T-helper 1 cell treated with Interleukin-12 subunit alpha and Interleukin-12 subunit beta and Interleukin-4 antibody, amounts not matched to agents 30 μg/mL and 1 μg/mL, for 36 hours (primary cell): ENCODE measurements around the gene NFKBIE.

Experiments
- H3K27ac Mint-ChIP-seq: one replicate; pipeline ENCODE4 v1.8.0; 2021; ENCODE audit warnings: mild to moderate bottlenecking, mixed read lengths
- H3K27me3 Mint-ChIP-seq: one replicate; pipeline ENCODE4 v1.8.0; 2021; ENCODE audit warnings: low read depth, mixed read lengths
- H3K36me3 Mint-ChIP-seq: one replicate; pipeline ENCODE4 v1.8.0; 2021; ENCODE audit warnings: low read depth, mixed read lengths
- H3K4me1 Mint-ChIP-seq: one replicate; pipeline ENCODE4 v1.8.0; 2021; ENCODE audit warnings: low read depth, mixed read lengths
- H3K4me3 Mint-ChIP-seq: one replicate; pipeline ENCODE4 v1.8.0; 2021; ENCODE audit warnings: mild to moderate bottlenecking, moderate library complexity, mixed read lengths
- H3K9me3 Mint-ChIP-seq: one replicate; pipeline ENCODE4 v1.8.0; 2021; ENCODE audit warnings: mixed read lengths

NFKBIE gene

GRCh38 chr6:44260451-44261297, 4.7 kb downstream of the NFKBIE start:
- H3K27me3 Mint-ChIP-seq, result no peaks in the 10 kb centered on the region
- peaks cover 61% of the 10 kb centered on the region for H3K36me3 Mint-ChIP-seq
- H3K9me3 Mint-ChIP-seq, result no peaks in the 10 kb centered on the region
- peak overlapping the region; percentile 60 for H3K27ac Mint-ChIP-seq
- H3K4me1 Mint-ChIP-seq, result peaks cover 52% of the 10 kb centered on the region
- no peak overlapping the region for H3K4me3 Mint-ChIP-seq

GRCh38 chr6:44260011-44260410, 5.3 kb downstream of the NFKBIE start:
- Mint-ChIP-seq H3K36me3 (peaks cover 66% of the 10 kb centered on the region), H3K4me1 (peaks cover 55% of the 10 kb centered on the region), H3K4me3 (no peak overlapping the region), H3K9me3 (no peaks in the 10 kb centered on the region), H3K27ac (peak overlapping the region; percentile 17), H3K27me3 (no peaks in the 10 kb centered on the region)

DNA sequence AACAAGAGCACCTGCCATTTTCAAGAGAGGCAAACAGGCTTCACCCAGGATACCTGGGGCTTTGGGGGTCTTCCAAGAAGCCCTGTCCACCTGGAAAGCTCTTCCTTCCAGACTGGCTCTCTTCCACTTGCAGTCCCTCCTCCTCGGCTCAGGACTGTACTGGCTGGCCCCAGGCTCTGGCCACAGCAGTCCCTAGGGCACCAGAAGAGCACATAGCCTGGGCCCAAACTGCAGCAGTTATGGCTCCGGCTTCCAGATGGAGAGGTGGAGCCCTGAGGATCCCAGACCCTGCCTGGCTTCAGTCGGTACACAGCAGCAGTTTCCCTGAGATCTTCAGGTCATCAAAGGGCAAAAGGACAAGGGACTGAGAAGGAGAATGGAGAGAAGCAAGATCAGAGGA, 6.4 kb downstream of the NFKBIE start:
- Mint-ChIP-seq H3K36me3 (peaks cover 65% of the 10 kb centered on the region), H3K9me3 (no peaks in the 10 kb centered on the region), H3K27me3 (no peaks in the 10 kb centered on the region), H3K4me1 (peaks cover 56% of the 10 kb centered on the region), H3K27ac (peak overlapping the region; percentile 86), H3K4me3 (peak overlapping the region; percentile 81)

- Mint-ChIP-seq H3K27me3 (no peaks in the 10 kb centered on the region), H3K27ac (peak overlapping the region; percentile 86), H3K36me3 (peaks cover 67% of the 10 kb centered on the region), H3K4me1 (peaks cover 56% of the 10 kb centered on the region), H3K4me3 (peak overlapping the region; percentile 81), H3K9me3 (no peaks in the 10 kb centered on the region)
These were observed 7.0 kb downstream of the NFKBIE start for GRCh38 chr6:44258325-44258863.

DNA sequence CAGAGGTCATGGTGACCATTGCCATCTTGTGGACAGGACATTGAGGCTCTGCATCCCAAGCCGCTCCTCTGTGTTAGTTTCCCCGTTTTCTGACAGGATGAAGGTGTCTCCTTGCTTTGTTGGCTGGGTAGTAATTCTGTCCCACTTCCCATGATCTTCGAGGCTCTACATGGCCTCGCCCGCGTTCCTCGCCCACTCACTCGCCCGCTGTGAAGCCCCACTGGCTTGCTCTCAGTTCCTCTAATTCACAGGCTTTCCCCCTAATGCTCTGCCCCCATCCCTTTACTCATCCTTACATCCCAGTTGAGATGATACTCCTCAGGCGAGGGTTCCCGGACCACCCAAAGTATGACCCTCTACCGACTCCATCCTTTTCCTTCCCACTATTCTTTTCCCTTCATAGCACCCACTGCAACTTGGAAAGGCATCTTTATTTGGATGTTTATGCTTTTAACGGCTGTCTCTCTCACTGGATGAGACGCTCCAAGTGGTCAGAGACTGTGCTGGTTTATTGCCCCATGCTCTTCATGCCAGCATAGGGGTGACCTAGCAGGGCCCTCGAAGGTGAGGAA, 7.5 kb downstream of the NFKBIE start:
- Mint-ChIP-seq H3K4me3 (peak overlapping the region; percentile 81), H3K36me3 (peaks cover 67% of the 10 kb centered on the region), H3K27ac (peak overlapping the region; percentile 86), H3K9me3 (no peaks in the 10 kb centered on the region), H3K27me3 (no peaks in the 10 kb centered on the region), H3K4me1 (peaks cover 55% of the 10 kb centered on the region)

- H3K36me3 Mint-ChIP-seq, result peaks cover 68% of the 10 kb centered on the region
- no peaks in the 10 kb centered on the region for H3K27me3 Mint-ChIP-seq
- no peaks in the 10 kb centered on the region for H3K9me3 Mint-ChIP-seq
- peak within 1 kb of the TSS; percentile 87 for H3K4me3 Mint-ChIP-seq
- H3K27ac Mint-ChIP-seq, result peak within 1 kb of the TSS; percentile 86
- H3K4me1 Mint-ChIP-seq, result peaks cover 51% of the 10 kb centered on the region
These were observed 8.2 kb downstream of the NFKBIE start, which contains the start of gene SLC35B2 for GRCh38 chr6:44257025-44257752. SLC35B2 (minus strand) TSS chr6:44257528; CDS start chr6:44257410, 118 bp downstream.

DNA sequence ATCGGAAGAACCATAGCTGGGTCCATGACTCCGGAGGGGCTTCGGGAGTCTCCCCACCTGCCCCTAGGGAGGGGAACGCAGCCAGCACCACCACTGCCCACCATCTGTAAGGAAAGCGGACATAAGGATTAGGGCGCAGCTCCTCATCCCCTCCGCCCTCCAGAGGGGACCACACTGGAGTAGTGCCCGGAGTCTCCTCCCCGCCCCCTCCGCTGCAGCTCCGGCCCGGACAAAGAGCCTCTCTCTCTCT, 8.7 kb downstream of the NFKBIE start:
- H3K4me1 Mint-ChIP-seq, result peaks cover 52% of the 10 kb centered on the region
- H3K36me3 Mint-ChIP-seq, result peaks cover 70% of the 10 kb centered on the region
- H3K27me3 Mint-ChIP-seq, result no peaks in the 10 kb centered on the region
- H3K4me3 Mint-ChIP-seq, result peak overlapping the region; percentile 87
- H3K27ac Mint-ChIP-seq, result peak overlapping the region; percentile 80
- H3K9me3 Mint-ChIP-seq, result no peaks in the 10 kb centered on the region

GRCh38 chr6:44255871-44256774, 9.2 kb downstream of the NFKBIE start:
- Mint-ChIP-seq H3K4me1 (peaks cover 53% of the 10 kb centered on the region), H3K27ac (peak overlapping the region; percentile 80), H3K36me3 (peaks cover 72% of the 10 kb centered on the region), H3K27me3 (no peaks in the 10 kb centered on the region), H3K4me3 (peak overlapping the region; percentile 87), H3K9me3 (no peaks in the 10 kb centered on the region)

DNA sequence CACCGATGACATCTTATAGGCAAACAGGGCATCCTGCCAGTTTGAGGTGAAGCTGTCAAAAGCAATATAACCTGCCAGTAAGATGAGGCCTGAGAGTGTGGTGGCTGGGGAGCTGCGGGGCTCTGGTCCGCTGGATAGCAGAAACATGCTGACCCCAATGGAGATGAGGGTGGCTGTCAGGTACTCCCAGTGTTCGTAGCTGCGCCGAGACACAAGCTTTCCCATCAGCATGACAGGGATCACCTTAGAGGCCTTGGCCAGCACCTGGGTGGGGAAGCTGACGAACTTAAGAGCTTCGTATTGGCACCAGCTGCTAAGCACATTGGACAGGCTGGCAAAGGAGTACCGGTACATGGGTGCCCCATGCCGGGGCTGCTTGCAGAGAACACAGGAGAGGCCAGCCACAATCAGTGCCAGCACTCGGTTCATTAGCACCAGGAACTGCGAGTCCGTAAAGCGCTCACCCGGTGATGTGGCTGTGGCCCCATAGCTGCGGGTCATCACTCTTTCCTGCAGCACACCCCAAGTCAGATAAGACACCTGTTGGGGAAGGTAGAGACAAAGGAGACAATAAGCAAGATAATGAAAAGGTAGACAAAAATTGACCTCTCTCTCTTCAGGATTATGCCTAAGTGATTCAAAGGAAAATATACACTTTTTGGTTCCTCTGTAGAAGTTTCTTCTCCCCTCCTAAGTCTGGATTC, 10.1 kb downstream of the NFKBIE start:
- peak overlapping the region; percentile 80 for H3K27ac Mint-ChIP-seq
- H3K4me3 Mint-ChIP-seq, result peak overlapping the region; percentile 87
- no peaks in the 10 kb centered on the region for H3K9me3 Mint-ChIP-seq
- H3K27me3 Mint-ChIP-seq, result no peaks in the 10 kb centered on the region
- peaks cover 73% of the 10 kb centered on the region for H3K36me3 Mint-ChIP-seq
- H3K4me1 Mint-ChIP-seq, result peaks cover 50% of the 10 kb centered on the region

DNA sequence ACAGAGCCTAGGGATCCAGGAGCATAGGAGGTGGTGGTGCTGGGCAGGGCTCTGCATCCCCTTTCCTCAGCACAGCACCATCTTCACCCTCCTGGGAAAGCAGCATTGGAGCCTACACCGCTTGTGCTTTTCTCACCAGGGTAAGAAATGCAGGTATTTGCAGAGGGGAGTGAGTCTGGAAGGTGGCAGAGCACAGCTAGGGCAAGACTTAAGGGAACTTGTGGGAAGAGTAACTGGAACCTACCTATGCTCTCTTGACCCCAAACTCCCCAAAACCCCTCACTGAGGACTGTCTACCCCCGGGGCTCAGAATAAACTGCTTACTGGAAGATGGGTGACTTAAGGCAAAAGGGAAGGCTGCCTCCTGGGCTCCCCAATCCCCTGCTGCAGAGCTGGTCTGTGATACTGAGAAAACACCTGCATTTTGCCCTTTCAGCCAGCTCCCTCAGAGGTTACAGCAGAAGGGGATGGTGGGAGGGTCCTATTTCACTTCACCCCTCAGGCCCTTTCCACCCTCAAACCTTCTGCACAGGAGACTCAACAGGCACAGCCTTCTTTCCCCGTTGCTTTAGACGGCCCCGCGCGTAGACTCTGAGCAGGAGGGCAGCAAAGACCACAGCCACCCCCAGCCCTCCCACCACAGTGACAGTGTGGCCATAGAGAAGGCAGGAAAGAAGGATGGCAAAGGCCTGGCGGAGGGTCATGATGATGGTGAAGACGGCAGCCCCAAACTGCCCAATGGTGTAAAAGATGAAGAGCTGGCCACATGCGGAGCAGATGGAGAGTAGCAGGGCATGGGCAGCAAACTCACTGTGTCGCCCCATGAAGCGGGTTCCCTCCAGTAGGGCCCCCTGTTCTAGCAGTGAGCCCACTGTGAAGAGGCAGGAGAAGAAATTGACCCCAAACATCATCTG, 10.9 kb downstream of the NFKBIE start:
- Mint-ChIP-seq H3K4me3 (no peak overlapping the region), H3K4me1 (peaks cover 56% of the 10 kb centered on the region), H3K27ac (peak overlapping the region; percentile 57), H3K36me3 (peaks cover 76% of the 10 kb centered on the region), H3K27me3 (no peaks in the 10 kb centered on the region), H3K9me3 (no peaks in the 10 kb centered on the region)

DNA sequence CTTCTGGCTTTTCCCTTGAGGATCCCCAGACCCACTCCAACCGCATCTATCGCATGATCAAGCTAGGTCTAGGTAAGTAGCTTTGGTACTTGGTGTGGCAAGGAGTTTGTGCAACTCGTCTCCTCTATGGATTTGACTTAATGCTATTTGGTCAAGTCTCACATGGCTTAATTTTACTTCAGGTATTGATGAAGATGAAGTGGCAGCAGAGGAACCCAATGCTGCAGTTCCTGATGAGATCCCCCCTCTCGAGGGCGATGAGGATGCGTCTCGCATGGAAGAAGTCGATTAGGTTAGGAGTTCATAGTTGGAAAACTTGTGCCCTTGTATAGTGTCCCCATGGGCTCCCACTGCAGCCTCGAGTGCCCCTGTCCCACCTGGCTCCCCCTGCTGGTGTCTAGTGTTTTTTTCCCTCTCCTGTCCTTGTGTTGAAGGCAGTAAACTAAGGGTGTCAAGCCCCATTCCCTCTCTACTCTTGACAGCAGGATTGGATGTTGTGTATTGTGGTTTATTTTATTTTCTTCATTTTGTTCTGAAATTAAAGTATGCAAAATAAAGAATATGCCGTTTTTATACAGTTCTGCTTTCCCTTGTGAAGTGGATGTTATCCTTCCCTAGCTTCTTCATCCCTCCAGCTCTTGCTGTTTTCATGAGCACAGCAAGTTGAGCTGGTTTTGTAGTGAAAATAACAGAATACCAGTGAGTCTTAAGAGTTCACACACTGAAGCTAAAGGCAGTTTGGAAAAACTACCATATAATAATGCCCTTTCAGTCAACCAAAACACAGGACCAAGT, 11.8 kb downstream of the NFKBIE start:
- H3K27me3 Mint-ChIP-seq, result no peaks in the 10 kb centered on the region
- H3K9me3 Mint-ChIP-seq, result no peaks in the 10 kb centered on the region
- H3K4me1 Mint-ChIP-seq, result peaks cover 55% of the 10 kb centered on the region
- H3K36me3 Mint-ChIP-seq, result peaks cover 77% of the 10 kb centered on the region
- peak overlapping the region; percentile 24 for H3K27ac Mint-ChIP-seq
- no peak overlapping the region for H3K4me3 Mint-ChIP-seq
